ENCODE data around the gene LRRC2. TPM values are rescaled to one million over a fixed set of nuclear protein-coding genes. Genes with fewer than 3 reads are reported as not detected.
A peak's percentile ranks its signal among the peaks of the same experiment; 100 is the strongest.
"Not testable (repeated sequence)": the region's sequence is repeated elsewhere in the genome, so short reads cannot be mapped to it uniquely, and the experiment has no call there.

LRRC2 gene
- total and polyA plus RNA-seq, 7 experiments from 2014 or later = 0.10 to 0.48 (median 0.32) TPM; not detected in 2

- H3K4me1 ChIP-seq (ENCODE audit: control insufficient read depth in 2 of 2, insufficient read depth in 2 of 2, low read length in 2 of 2); ATAC-seq; intact Hi-C loops (cut with micrococcal nuclease); POLR2A ChIA-PET; H3K4me3 Mint-ChIP-seq; H3K36me3 Mint-ChIP-seq; H3K27ac ChIP-seq (ENCODE audit: low read depth, low read length); DNase-seq; H3K27ac Mint-ChIP-seq; H3K9me3 Mint-ChIP-seq; H3K4me3 ChIP-seq (ENCODE audit: low read length); H3K36me3 ChIP-seq (ENCODE audit: control insufficient read depth in 2 of 3, insufficient read depth in 3 of 3, low read length in 3 of 3); H3K27me3 ChIP-seq (ENCODE audit: control insufficient read depth in 2 of 2, insufficient read depth in 2 of 2, low read length in 2 of 2); H3K9me3 ChIP-seq (ENCODE audit: control insufficient read depth in 2 of 3, low read length in 3 of 3); CTCF ChIA-PET: not testable (repeated sequence)
- peaks cover 0 to 14% (median 0%) of the 10 kb centered on the region in 5 donors for H3K27me3 Mint-ChIP-seq
- peaks cover 4 to 25% (median 11%) of the 10 kb centered on the region in 7 donors for H3K4me1 Mint-ChIP-seq
These were observed 71.6 kb downstream of the LRRC2 start for GRCh38 chr3:46494491-46494890.

- ChIA-PET CTCF (interaction anchor here (0.8 to 2.1 kb wide), 4 partner anchors 28 to 67 kb away, joined by 3 to 7 read pairs (median 5); no protein-coding TSS in a partner anchor), POLR2A (interaction anchor here (1.9 kb wide), 1 partner anchor 46 kb away, joined by 6 read pairs; no protein-coding TSS in a partner anchor)
- H3K36me3 ChIP-seq (ENCODE audit: control insufficient read depth in 2 of 3, insufficient read depth in 3 of 3, low read length in 3 of 3) = no peaks in the 10 kb centered on the region
- intact Hi-C loops (cut with micrococcal nuclease) = no loop called here
- H3K27ac ChIP-seq (ENCODE audit: low read depth, low read length) = no peak overlapping the region
- Mint-ChIP-seq H3K4me1 (peaks cover 10 to 36% (median 23%) of the 10 kb centered on the region in 7 donors), H3K27ac (peak overlapping the region in 5 of 9 donors; percentile 62 to 85 (median 70)), H3K9me3 (no peaks in the 10 kb centered on the region), H3K4me3 (no peak overlapping the region), H3K36me3 (no peaks in the 10 kb centered on the region), H3K27me3 (peaks cover 0 to 11% (median 0%) of the 10 kb centered on the region in 5 donors)
- no peaks in the 10 kb centered on the region for H3K27me3 ChIP-seq (ENCODE audit: control insufficient read depth in 2 of 2, insufficient read depth in 2 of 2, low read length in 2 of 2)
- ATAC-seq = no peak
- H3K4me1 ChIP-seq (ENCODE audit: control insufficient read depth in 2 of 2, insufficient read depth in 2 of 2, low read length in 2 of 2) = peaks cover 12 to 20% of the 10 kb centered on the region in 2 donors
- no peaks in the 10 kb centered on the region for H3K9me3 ChIP-seq (ENCODE audit: control insufficient read depth in 2 of 3, low read length in 3 of 3)
- no peak for DNase-seq
- no peak overlapping the region for H3K4me3 ChIP-seq (ENCODE audit: low read length)
These were observed 73.1 kb downstream of the LRRC2 start for GRCh38 chr3:46492890-46493547.

- no peaks in the 10 kb centered on the region for H3K36me3 ChIP-seq (ENCODE audit: control insufficient read depth in 2 of 3, insufficient read depth in 3 of 3, low read length in 3 of 3)
- POLR2A ChIA-PET = interaction anchor here (0.5 to 1.0 kb wide), 2 partner anchors 9 to 74 kb away, joined by 3 to 9 read pairs; partner anchors contain the start of gene LRRC2
- Mint-ChIP-seq H3K9me3 (no peaks in the 10 kb centered on the region), H3K27me3 (peaks cover 0 to 26% (median 0%) of the 10 kb centered on the region in 5 donors), H3K4me1 (peaks cover 10 to 22% (median 18%) of the 10 kb centered on the region in 7 donors), H3K36me3 (no peaks in the 10 kb centered on the region), H3K4me3 (no peak overlapping the region), H3K27ac (peak overlapping the region in 2 of 9 donors; percentile 2 to 74)
- CTCF ChIA-PET = interaction anchor here (0.8 to 2.1 kb wide), 4 partner anchors 29 to 204 kb away, joined by 4 to 7 read pairs (median 6); no protein-coding TSS in a partner anchor
- DNase-seq = no peak
- no peak overlapping the region for H3K27ac ChIP-seq (ENCODE audit: low read depth, low read length)
- H3K9me3 ChIP-seq (ENCODE audit: control insufficient read depth in 2 of 3, low read length in 3 of 3) = no peaks in the 10 kb centered on the region
- no peaks in the 10 kb centered on the region for H3K27me3 ChIP-seq (ENCODE audit: control insufficient read depth in 2 of 2, insufficient read depth in 2 of 2, low read length in 2 of 2)
- peaks cover 7 to 15% of the 10 kb centered on the region in 2 donors for H3K4me1 ChIP-seq (ENCODE audit: control insufficient read depth in 2 of 2, insufficient read depth in 2 of 2, low read length in 2 of 2)
- no peak for ATAC-seq
- no peak overlapping the region for H3K4me3 ChIP-seq (ENCODE audit: low read length)
- intact Hi-C loops (cut with micrococcal nuclease) = no loop called here
These were observed 74.7 kb downstream of the LRRC2 start for GRCh38 chr3:46491089-46492070.

- ChIA-PET CTCF (interaction anchor here (0.7 to 7.6 kb wide), 9 partner anchors 13 to 205 kb away, joined by 3 to 197 read pairs (median 7); no protein-coding TSS in a partner anchor), POLR2A (interaction anchor here (0.5 to 2.9 kb wide), 6 partner anchors 8 to 203 kb away, joined by 3 to 21 read pairs (median 14); partner anchors contain the start of genes ALS2CL and LRRC2)
- DNase-seq (no peak), ATAC-seq (no peak)
- Histone ChIP-seq H3K36me3 (ENCODE audit: control insufficient read depth in 2 of 3, insufficient read depth in 3 of 3, low read length in 3 of 3) (no peaks in the 10 kb centered on the region), H3K4me3 (ENCODE audit: low read length) (no peak overlapping the region), H3K9me3 (ENCODE audit: control insufficient read depth in 2 of 3, low read length in 3 of 3) (no peaks in the 10 kb centered on the region), H3K27me3 (ENCODE audit: control insufficient read depth in 2 of 2, insufficient read depth in 2 of 2, low read length in 2 of 2) (no peaks in the 10 kb centered on the region), H3K27ac (ENCODE audit: low read depth, low read length) (no peak overlapping the region), H3K4me1 (ENCODE audit: control insufficient read depth in 2 of 2, insufficient read depth in 2 of 2, low read length in 2 of 2) (peaks cover 7 to 15% of the 10 kb centered on the region in 2 donors)
- H3K9me3 Mint-ChIP-seq = no peaks in the 10 kb centered on the region
- H3K4me3 Mint-ChIP-seq = no peak overlapping the region
- intact Hi-C loops (cut with micrococcal nuclease) = no loop called here
- H3K27ac Mint-ChIP-seq = peak overlapping the region in 3 of 9 donors; percentile 18 to 65 (median 20)
- H3K4me1 Mint-ChIP-seq = peaks cover 10 to 21% (median 18%) of the 10 kb centered on the region in 7 donors
- no peaks in the 10 kb centered on the region for H3K36me3 Mint-ChIP-seq
- H3K27me3 Mint-ChIP-seq = peaks cover 0 to 29% (median 0%) of the 10 kb centered on the region in 5 donors
These were observed 75.6 kb downstream of the LRRC2 start for GRCh38 chr3:46490338-46491084.

- H3K9me3 Mint-ChIP-seq = no peaks in the 10 kb centered on the region
- Histone ChIP-seq H3K36me3 (ENCODE audit: control insufficient read depth in 2 of 3, insufficient read depth in 3 of 3, low read length in 3 of 3) (no peaks in the 10 kb centered on the region), H3K9me3 (ENCODE audit: control insufficient read depth in 2 of 3, low read length in 3 of 3) (no peaks in the 10 kb centered on the region), H3K27me3 (ENCODE audit: control insufficient read depth in 2 of 2, insufficient read depth in 2 of 2, low read length in 2 of 2) (no peaks in the 10 kb centered on the region), H3K4me3 (ENCODE audit: low read length) (no peak overlapping the region), H3K4me1 (ENCODE audit: control insufficient read depth in 2 of 2, insufficient read depth in 2 of 2, low read length in 2 of 2) (peaks cover 7 to 15% of the 10 kb centered on the region in 2 donors), H3K27ac (ENCODE audit: low read depth, low read length) (no peak overlapping the region)
- peak overlapping the region in 1 of 10 donors; percentile 77 for H3K4me3 Mint-ChIP-seq
- ChIA-PET POLR2A (interaction anchor here (0.7 to 2.9 kb wide), 7 partner anchors 8 to 203 kb away, joined by 3 to 21 read pairs (median 7); partner anchors contain the start of genes ALS2CL and RTP3), CTCF (interaction anchor here (0.6 to 7.6 kb wide), 15 partner anchors 11 to 363 kb away, joined by 3 to 197 read pairs (median 5); no protein-coding TSS in a partner anchor)
- ATAC-seq = no peak
- H3K27ac Mint-ChIP-seq = peak overlapping the region in 5 of 9 donors; percentile 18 to 65 (median 49)
- peaks cover 0 to 29% (median 0%) of the 10 kb centered on the region in 5 donors for H3K27me3 Mint-ChIP-seq
- peaks cover 10 to 21% (median 18%) of the 10 kb centered on the region in 7 donors for H3K4me1 Mint-ChIP-seq
- H3K36me3 Mint-ChIP-seq = no peaks in the 10 kb centered on the region
- intact Hi-C loops (cut with micrococcal nuclease) = loop anchor here (2.0 kb wide), 2 partner anchors 77 to 203 kb away; partner anchors contain the start of genes ALS2CL (in 1 of the 2) and LRRC2 (in 1 of the 2)
- peak in 2 of 9 donors; percentile 18 to 22 for DNase-seq
These were observed 76.2 kb downstream of the LRRC2 start for GRCh38 chr3:46489875-46490274.
